ENCODE results near the gene PWP1. TPM values are rescaled to one million over a fixed set of nuclear protein-coding genes. Genes with fewer than 3 reads are reported as not detected.

The PWP1 gene
- total RNA-seq, 1 donor from 2014 or later = 63.0 TPM

DNA sequence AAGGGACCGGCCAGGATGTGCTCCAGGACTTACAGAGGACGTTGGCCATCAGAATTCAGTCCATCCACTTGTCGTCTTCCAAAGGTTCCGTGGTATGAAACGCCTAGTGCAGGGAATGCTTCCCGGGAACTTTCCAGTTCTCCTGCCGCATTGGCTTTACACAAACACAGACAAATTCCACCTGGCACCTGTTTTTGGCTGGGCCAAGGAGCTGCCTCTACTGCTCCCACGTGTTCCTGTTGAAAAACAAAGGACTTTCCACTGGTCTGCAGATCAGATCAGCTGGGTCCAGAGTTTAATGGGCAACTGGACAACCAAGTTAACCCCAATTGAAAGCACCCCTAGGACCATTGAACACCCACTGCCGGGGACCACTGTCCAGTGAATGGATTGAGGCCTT is 28.0 kb upstream of the PWP1 start:
- H4K20me1 ChIP-seq (ENCODE audit: low read depth) = no peaks in the 10 kb centered on the region
- no peak overlapping the region for H3K4me2 ChIP-seq
- TF ChIP-seq EZH2 (IDR thresholded peaks at IDR 0.05) (no peak), EZH2phosphoT487 (IDR thresholded peaks at IDR 0.05) (no peak)
- TF ChIP-seq, protein P1, sequence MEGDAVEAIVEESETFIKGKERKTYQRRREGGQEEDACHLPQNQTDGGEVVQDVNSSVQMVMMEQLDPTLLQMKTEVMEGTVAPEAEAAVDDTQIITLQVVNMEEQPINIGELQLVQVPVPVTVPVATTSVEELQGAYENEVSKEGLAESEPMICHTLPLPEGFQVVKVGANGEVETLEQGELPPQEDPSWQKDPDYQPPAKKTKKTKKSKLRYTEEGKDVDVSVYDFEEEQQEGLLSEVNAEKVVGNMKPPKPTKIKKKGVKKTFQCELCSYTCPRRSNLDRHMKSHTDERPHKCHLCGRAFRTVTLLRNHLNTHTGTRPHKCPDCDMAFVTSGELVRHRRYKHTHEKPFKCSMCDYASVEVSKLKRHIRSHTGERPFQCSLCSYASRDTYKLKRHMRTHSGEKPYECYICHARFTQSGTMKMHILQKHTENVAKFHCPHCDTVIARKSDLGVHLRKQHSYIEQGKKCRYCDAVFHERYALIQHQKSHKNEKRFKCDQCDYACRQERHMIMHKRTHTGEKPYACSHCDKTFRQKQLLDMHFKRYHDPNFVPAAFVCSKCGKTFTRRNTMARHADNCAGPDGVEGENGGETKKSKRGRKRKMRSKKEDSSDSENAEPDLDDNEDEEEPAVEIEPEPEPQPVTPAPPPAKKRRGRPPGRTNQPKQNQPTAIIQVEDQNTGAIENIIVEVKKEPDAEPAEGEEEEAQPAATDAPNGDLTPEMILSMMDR (IDR thresholded peaks at IDR 0.05) = no peak
- H3K36me3 Mint-ChIP-seq = no peaks in the 10 kb centered on the region
- H3K27ac ChIP-seq = no peak overlapping the region
- H2AFZ ChIP-seq (replicated peaks) = no peak overlapping the region
- no peaks in the 10 kb centered on the region for H3F3A ChIP-seq (ENCODE audit: low read depth)
- no peaks in the 10 kb centered on the region for H3K9me3 Mint-ChIP-seq
- no peak overlapping the region for H3K9ac ChIP-seq
- H3K27me3 ChIP-seq = no peaks in the 10 kb centered on the region
- H3K4me3 ChIP-seq = no peak overlapping the region
- no peak overlapping the region for H3K4me3 Mint-ChIP-seq
- no peak overlapping the region for H3K27ac Mint-ChIP-seq
- H3K27me3 Mint-ChIP-seq (ENCODE audit: insufficient read depth, low read depth) = peaks cover 4% of the 10 kb centered on the region
- no peaks in the 10 kb centered on the region for H3K9me3 ChIP-seq (ENCODE audit: low read depth)
- no peaks in the 10 kb centered on the region for H3K4me1 Mint-ChIP-seq
- DNase-seq (ENCODE audit: low spot score) = no peak
- no peaks in the 10 kb centered on the region for H3K79me2 ChIP-seq (ENCODE audit: low read depth)
- peaks cover 10% of the 10 kb centered on the region for H3K4me1 ChIP-seq
- no peaks in the 10 kb centered on the region for H3K36me3 ChIP-seq

DNA sequence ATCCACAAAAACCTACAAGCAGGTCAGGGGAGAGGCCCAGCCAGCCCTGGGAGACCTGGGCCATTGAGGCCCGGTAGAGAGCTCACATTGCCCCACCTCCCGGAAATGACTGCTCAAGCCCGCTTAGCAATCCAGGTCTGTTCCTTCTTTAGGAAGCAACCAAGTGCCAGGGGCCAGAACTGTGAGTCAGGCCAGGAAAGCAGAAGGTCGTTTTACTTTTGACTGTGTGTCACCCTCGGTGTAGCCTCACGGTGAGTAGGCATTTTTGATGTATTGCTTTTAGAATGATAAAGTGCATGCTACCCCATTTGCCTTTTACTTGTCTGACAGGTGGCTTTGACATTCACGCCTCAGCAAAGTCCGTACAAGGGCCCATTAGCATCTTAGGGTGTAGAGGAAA is 25.4 kb upstream of the PWP1 start:
- TF ChIP-seq EZH2phosphoT487 (IDR thresholded peaks at IDR 0.05) (no peak), EZH2 (IDR thresholded peaks at IDR 0.05) (no peak)
- TF ChIP-seq, protein P1 (IDR thresholded peaks at IDR 0.05) = no peak
- no peaks in the 10 kb centered on the region for H3K79me2 ChIP-seq (ENCODE audit: low read depth)
- peaks cover 10% of the 10 kb centered on the region for H3K4me1 ChIP-seq
- no peaks in the 10 kb centered on the region for H4K20me1 ChIP-seq (ENCODE audit: low read depth)
- no peaks in the 10 kb centered on the region for H3K36me3 ChIP-seq
- H3K27ac ChIP-seq = no peak overlapping the region
- no peaks in the 10 kb centered on the region for H3K36me3 Mint-ChIP-seq
- no peaks in the 10 kb centered on the region for H3K9me3 ChIP-seq (ENCODE audit: low read depth)
- no peaks in the 10 kb centered on the region for H3F3A ChIP-seq (ENCODE audit: low read depth)
- no peak overlapping the region for H3K9ac ChIP-seq
- no peak overlapping the region for H3K4me2 ChIP-seq
- no peak overlapping the region for H2AFZ ChIP-seq (replicated peaks)
- H3K9me3 Mint-ChIP-seq = no peaks in the 10 kb centered on the region
- no peak overlapping the region for H3K4me3 Mint-ChIP-seq
- no peak for DNase-seq (ENCODE audit: low spot score)
- no peaks in the 10 kb centered on the region for H3K27me3 Mint-ChIP-seq (ENCODE audit: insufficient read depth, low read depth)
- H3K4me1 Mint-ChIP-seq = no peaks in the 10 kb centered on the region
- H3K4me3 ChIP-seq = no peak overlapping the region
- no peaks in the 10 kb centered on the region for H3K27me3 ChIP-seq
- no peak overlapping the region for H3K27ac Mint-ChIP-seq

DNA sequence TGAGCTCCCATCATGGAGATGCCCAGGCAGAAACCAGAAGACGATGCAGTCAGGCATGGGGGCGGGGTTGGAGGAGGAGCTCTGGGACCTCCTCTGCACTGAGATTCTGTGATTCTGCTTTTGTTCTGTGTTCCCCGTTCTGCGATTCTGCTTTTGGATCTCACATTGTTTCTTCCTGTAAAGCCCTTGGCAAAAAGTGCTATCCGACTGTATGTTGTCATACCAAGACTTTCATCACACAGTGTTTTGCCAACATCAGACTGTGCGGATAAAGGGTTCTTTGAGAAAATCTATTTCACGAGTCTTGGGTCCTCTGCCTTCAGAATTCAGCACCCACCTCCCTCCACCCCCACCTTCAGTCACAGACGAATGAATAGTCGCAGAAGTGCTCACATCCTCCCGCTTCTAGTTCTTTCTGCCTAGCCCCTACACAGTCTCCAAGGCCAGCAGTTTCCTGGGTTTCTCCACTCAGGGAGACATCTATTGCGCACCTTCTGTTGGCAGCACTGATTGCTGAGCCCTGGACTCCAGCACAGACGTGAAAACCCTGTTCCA is 24.7 kb upstream of the PWP1 start:
- H3K9ac ChIP-seq = no peak overlapping the region
- no peaks in the 10 kb centered on the region for H3F3A ChIP-seq (ENCODE audit: low read depth)
- H3K27me3 ChIP-seq = no peaks in the 10 kb centered on the region
- no peaks in the 10 kb centered on the region for H3K36me3 ChIP-seq
- H4K20me1 ChIP-seq (ENCODE audit: low read depth) = no peaks in the 10 kb centered on the region
- no peaks in the 10 kb centered on the region for H3K4me1 Mint-ChIP-seq
- H3K27ac ChIP-seq = no peak overlapping the region
- H3K4me3 ChIP-seq = no peak overlapping the region
- DNase-seq (ENCODE audit: low spot score) = no peak
- no peaks in the 10 kb centered on the region for H3K36me3 Mint-ChIP-seq
- H3K4me1 ChIP-seq = peaks cover 15% of the 10 kb centered on the region
- H3K4me2 ChIP-seq = no peak overlapping the region
- H3K79me2 ChIP-seq (ENCODE audit: low read depth) = no peaks in the 10 kb centered on the region
- no peak overlapping the region for H3K4me3 Mint-ChIP-seq
- no peaks in the 10 kb centered on the region for H3K9me3 ChIP-seq (ENCODE audit: low read depth)
- no peak overlapping the region for H3K27ac Mint-ChIP-seq
- peaks cover 3% of the 10 kb centered on the region for H3K27me3 Mint-ChIP-seq (ENCODE audit: insufficient read depth, low read depth)
- H3K9me3 Mint-ChIP-seq = no peaks in the 10 kb centered on the region
- TF ChIP-seq EZH2phosphoT487 (IDR thresholded peaks at IDR 0.05) (no peak), EZH2 (IDR thresholded peaks at IDR 0.05) (no peak)
- TF ChIP-seq, protein P1 (IDR thresholded peaks at IDR 0.05) = no peak
- peak overlapping the region; percentile 0 for H2AFZ ChIP-seq (replicated peaks)
